PC-9 (cell line): ENCODE measurements around the gene MBD3. TPM values are rescaled to one million over a fixed set of nuclear protein-coding genes. Genes with fewer than 3 reads are reported as not detected.

ENCODE experiments used
- BruUV-seq: library from RNA; stranded (reverse); fragments of 400-500 nt; replicated peaks from 2 replicates; lab custom pipeline; 2021; lab: Mats Ljungman, UMichigan
- CTCF ChIA-PET: fragments of 300-600 bp; sonication (Branson Sonifier 250); formaldehyde crosslinking; loops from one replicate; lab custom pipeline; 2022; ENCODE audit warnings: antibody characterized with exemption; lab: Charles Lee
- POLR2A ChIA-PET: fragments of 300-600 bp; sonication (Branson Sonifier 250); formaldehyde crosslinking; loops from one replicate; lab custom pipeline; 2022; ENCODE audit warnings: antibody characterized with exemption; ENCODE audit not compliant: unreplicated experiment; lab: Charles Lee
- DNase-seq, 2 experiments: peaks; one replicate each; pipeline versions ENCODE4 v3.0.0 to v3.0.0-alpha.2; 2015 to 2022; ENCODE audit warnings: mixed read lengths in 1 of 2
- H2AFZ ChIP-seq: fragments of 200-600 bp; sonication (generic); 2 replicates; pipeline ENCODE4 v1.8.1; 2017; ENCODE audit warnings: antibody characterized with exemption
- H3F3A ChIP-seq: fragments of 200-600 bp; sonication (generic); 2 replicates; pipeline ENCODE4 v1.8.1; 2017; ENCODE audit warnings: antibody characterized with exemption, mild to moderate bottlenecking, low read depth; ENCODE audit not compliant: insufficient read depth
- H3K27ac ChIP-seq: fragments of 200-600 bp; sonication (generic); 2 replicates; pipeline ENCODE4 v1.6.1; 2016; ENCODE audit warnings: mixed run types
- H3K27me3 ChIP-seq: fragments of 200-600 bp; sonication (generic); 2 replicates; pipeline ENCODE4 v1.6.1; 2016; ENCODE audit warnings: low read depth, mixed run types; ENCODE audit not compliant: insufficient read depth
- H3K36me3 ChIP-seq: fragments of 200-600 bp; sonication (generic); 2 replicates; pipeline ENCODE4 v1.6.1; 2016; ENCODE audit warnings: low read depth, mixed run types
- H3K4me1 ChIP-seq: fragments of 200-600 bp; sonication (generic); replicated peaks from 2 replicates; pipeline ENCODE4 v1.6.1; 2016; ENCODE audit warnings: mixed run types; ENCODE audit not compliant: insufficient read depth
- H3K4me2 ChIP-seq: fragments of 200-600 bp; sonication (generic); 2 replicates; pipeline ENCODE4 v1.6.1; 2017; ENCODE audit warnings: mixed run types
- H3K4me3 ChIP-seq: fragments of 200-600 bp; sonication (generic); 2 replicates; pipeline ENCODE4 v1.6.1; 2016; ENCODE audit warnings: mixed run types
- H3K79me2 ChIP-seq: fragments of 200-600 bp; sonication (generic); 2 replicates; pipeline ENCODE4 v1.6.1; 2017; ENCODE audit warnings: low read depth, mixed run types
- H3K9me2 ChIP-seq: fragments of 200-600 bp; sonication (generic); 2 replicates; pipeline ENCODE4 v1.8.1; 2017; ENCODE audit warnings: mild to moderate bottlenecking; ENCODE audit not compliant: insufficient read depth
- H3K9me3 ChIP-seq: fragments of 200-600 bp; sonication (generic); 2 replicates; pipeline ENCODE4 v1.8.1; 2016; ENCODE audit warnings: low read depth; ENCODE audit not compliant: insufficient read depth
- H4K20me1 ChIP-seq: fragments of 200-600 bp; sonication (generic); 2 replicates; pipeline ENCODE4 v1.8.1; 2017; ENCODE audit not compliant: insufficient read depth
- EZH2 ChIP-seq: fragments of 200-600 bp; sonication (generic); IDR thresholded peaks from 2 replicates; pipeline ENCODE4 v1.8.0; 2017; ENCODE audit warnings: antibody characterized with exemption, low read depth
- intact Hi-C: fragments of 100-400 bp; cut with micrococcal nuclease; formaldehyde crosslinking; loops from one replicate; pipeline ENCODE4 v1.10.0; 2022; ENCODE audit not compliant: unreplicated experiment
- total RNA-seq: library from RNA; stranded (reverse); gene quantifications from 2 replicates; pipeline ENCODE4 v1.2.3, GENCODE V29; 2021
- TF ChIP-seq, protein P1 (sequence below): fragments of 200-600 bp; sonication (generic); conservative IDR thresholded peaks from 2 replicates; pipeline ENCODE4 v1.6.1; 2017; ENCODE audit warnings: mixed run types, antibody characterized with exemption, mild to moderate bottlenecking, moderate library complexity

The MBD3 gene
- total RNA-seq, 1 experiment from 2014 or later, result 129 TPM

GRCh38 chr19:1632462-1633268 lies 40.0 kb upstream of the MBD3 start:
- no peak for TF ChIP-seq EZH2
- TF ChIP-seq, protein P1, sequence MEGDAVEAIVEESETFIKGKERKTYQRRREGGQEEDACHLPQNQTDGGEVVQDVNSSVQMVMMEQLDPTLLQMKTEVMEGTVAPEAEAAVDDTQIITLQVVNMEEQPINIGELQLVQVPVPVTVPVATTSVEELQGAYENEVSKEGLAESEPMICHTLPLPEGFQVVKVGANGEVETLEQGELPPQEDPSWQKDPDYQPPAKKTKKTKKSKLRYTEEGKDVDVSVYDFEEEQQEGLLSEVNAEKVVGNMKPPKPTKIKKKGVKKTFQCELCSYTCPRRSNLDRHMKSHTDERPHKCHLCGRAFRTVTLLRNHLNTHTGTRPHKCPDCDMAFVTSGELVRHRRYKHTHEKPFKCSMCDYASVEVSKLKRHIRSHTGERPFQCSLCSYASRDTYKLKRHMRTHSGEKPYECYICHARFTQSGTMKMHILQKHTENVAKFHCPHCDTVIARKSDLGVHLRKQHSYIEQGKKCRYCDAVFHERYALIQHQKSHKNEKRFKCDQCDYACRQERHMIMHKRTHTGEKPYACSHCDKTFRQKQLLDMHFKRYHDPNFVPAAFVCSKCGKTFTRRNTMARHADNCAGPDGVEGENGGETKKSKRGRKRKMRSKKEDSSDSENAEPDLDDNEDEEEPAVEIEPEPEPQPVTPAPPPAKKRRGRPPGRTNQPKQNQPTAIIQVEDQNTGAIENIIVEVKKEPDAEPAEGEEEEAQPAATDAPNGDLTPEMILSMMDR, result no peak

DNA sequence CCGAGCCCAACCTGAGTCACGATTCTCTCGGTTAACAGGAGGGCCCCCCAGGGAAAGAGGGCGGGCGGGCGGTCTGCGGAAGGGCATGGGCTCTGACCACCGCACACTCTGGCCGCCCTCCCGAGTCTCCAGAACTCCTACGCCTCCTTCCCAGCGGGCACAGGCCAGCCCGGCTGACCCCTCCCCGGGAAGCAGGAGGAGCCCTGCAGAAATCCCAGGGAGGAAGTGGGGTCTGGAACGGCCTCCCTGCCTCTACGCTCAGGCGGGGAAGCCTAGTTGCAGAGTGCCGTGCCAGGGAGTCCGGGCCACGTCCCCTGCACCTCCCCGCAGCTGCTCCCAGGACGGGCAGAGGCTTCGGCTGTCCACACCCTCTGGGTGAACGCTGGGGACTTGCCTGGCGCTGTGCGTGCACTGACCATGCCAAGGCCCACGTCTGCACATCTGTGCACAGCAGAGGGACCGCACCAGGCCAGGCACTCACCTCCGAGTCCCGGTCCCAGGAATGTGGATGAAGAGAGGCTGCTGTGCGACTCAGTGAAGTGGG lies 39.0 kb upstream of the MBD3 start:
- H3K27me3 ChIP-seq, result no peaks in the 10 kb centered on the region
- intact Hi-C loops, result no loop called here
- DNase-seq, result no peak
- H3K27ac ChIP-seq, result no peak overlapping the region
- H3K9me2 ChIP-seq, result no peaks in the 10 kb centered on the region
- no peaks in the 10 kb centered on the region for H4K20me1 ChIP-seq
- TF ChIP-seq, protein P1, result no peak
- no peak for TF ChIP-seq EZH2
- BruUV-seq, result no TSS peak
- no peak overlapping the region for H3K4me2 ChIP-seq
- H3K9me3 ChIP-seq, result no peaks in the 10 kb centered on the region
- CTCF ChIA-PET, result no interaction called here
- no peaks in the 10 kb centered on the region for H3K79me2 ChIP-seq
- POLR2A ChIA-PET, result no interaction called here
- no peak overlapping the region for H3K4me3 ChIP-seq
- H2AFZ ChIP-seq, result no peak overlapping the region
- no peaks in the 10 kb centered on the region for H3K36me3 ChIP-seq
- no peaks in the 10 kb centered on the region for H3F3A ChIP-seq
- no peaks in the 10 kb centered on the region for H3K4me1 ChIP-seq

More at GRCh38 chr19:1632462-1633268, 40.0 kb upstream of the MBD3 start:
- Histone ChIP-seq H3K27ac (no peak overlapping the region), H3K4me2 (no peak overlapping the region), H4K20me1 (no peaks in the 10 kb centered on the region), H2AFZ (no peak overlapping the region), H3K9me2 (no peaks in the 10 kb centered on the region), H3K4me3 (no peak overlapping the region), H3K9me3 (no peaks in the 10 kb centered on the region), H3K27me3 (no peaks in the 10 kb centered on the region), H3F3A (no peaks in the 10 kb centered on the region), H3K36me3 (no peaks in the 10 kb centered on the region), H3K79me2 (no peaks in the 10 kb centered on the region), H3K4me1 (no peaks in the 10 kb centered on the region)
- ChIA-PET POLR2A (interaction anchor here (0.5 kb wide), 1 partner anchor 63 kb away, joined by 6 read pairs; no protein-coding TSS in a partner anchor), CTCF (interaction anchor here (0.5 kb wide), 1 partner anchor 90 kb away, joined by 3 read pairs; no protein-coding TSS in a partner anchor)
- intact Hi-C loops, result no loop called here
- DNase-seq, result no peak
- no TSS peak for BruUV-seq

- TF ChIP-seq EZH2, result no peak
- TF ChIP-seq, protein P1, result no peak
- intact Hi-C loops, result no loop called here
- Histone ChIP-seq H3K27ac (no peak overlapping the region), H3K9me3 (no peaks in the 10 kb centered on the region), H3K4me3 (no peak overlapping the region), H4K20me1 (no peaks in the 10 kb centered on the region), H3F3A (no peaks in the 10 kb centered on the region), H3K36me3 (no peaks in the 10 kb centered on the region), H2AFZ (no peak overlapping the region), H3K79me2 (no peaks in the 10 kb centered on the region), H3K9me2 (no peaks in the 10 kb centered on the region), H3K4me2 (no peak overlapping the region), H3K27me3 (no peaks in the 10 kb centered on the region), H3K4me1 (no peaks in the 10 kb centered on the region)
- ChIA-PET CTCF (no interaction called here), POLR2A (no interaction called here)
- no peak for DNase-seq
- BruUV-seq, result no TSS peak
These were observed 38.1 kb upstream of the MBD3 start for GRCh38 chr19:1630811-1631210.
